GM12873 (cell line): ENCODE measurements around the gene PEX3.
A peak's percentile ranks its signal among the peaks of the same experiment; 100 is the strongest.

Experiments used
- CTCF ChIP-seq: IDR thresholded peaks from 2 replicates; pipeline ENCODE4 v1.5.1; 2012; ENCODE audit warnings: low read depth, mild to moderate bottlenecking, moderate library complexity, low read length, control low read depth; ENCODE audit not compliant: insufficient read depth; ENCODE audit errors: missing control alignments

Gene PEX3

GRCh38 chr6:143408151-143408786, 42.3 kb upstream of the PEX3 start:
- no peak for TF ChIP-seq CTCF

DNA sequence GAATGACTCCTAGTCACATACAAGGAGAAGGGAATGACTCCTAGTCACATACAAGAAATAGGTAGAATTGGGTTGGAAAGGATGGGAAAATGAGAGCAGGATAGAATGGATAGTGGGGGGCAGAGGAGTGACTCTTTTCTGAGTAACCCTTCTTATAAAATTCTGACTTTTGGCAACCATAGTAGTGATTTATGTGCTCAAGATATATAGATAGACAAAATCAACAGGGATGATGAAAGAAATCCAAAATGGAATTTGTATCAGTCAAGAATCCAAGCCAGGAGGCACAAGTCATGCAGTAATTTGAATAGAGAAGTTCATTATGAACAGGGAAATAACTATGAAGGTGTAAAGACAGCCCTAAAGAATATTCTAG, 41.8 kb upstream of the PEX3 start:
- TF ChIP-seq CTCF = no peak

- no peak for TF ChIP-seq CTCF
These were observed 39.7 kb upstream of the PEX3 start for GRCh38 chr6:143410859-143411270.

DNA sequence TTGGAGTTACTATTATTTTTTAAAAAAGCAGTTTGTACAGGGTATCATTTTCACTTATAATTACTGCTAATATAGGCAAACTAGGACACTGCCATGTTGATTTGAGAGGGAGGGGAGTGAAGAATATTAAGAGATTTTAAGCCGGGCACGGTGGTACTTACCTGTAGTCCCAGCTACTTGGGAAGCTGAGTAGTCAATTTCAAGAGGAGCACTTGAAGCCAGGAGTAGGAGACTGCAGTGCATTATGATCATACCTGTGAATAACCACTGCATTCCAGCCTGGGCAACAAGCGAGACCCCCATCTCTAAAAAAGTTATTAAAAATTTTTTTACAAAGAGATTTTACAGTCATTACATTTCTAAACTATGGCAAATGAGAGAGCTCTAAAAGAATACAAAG, 35.8 kb upstream of the PEX3 start:
- no peak for TF ChIP-seq CTCF

DNA sequence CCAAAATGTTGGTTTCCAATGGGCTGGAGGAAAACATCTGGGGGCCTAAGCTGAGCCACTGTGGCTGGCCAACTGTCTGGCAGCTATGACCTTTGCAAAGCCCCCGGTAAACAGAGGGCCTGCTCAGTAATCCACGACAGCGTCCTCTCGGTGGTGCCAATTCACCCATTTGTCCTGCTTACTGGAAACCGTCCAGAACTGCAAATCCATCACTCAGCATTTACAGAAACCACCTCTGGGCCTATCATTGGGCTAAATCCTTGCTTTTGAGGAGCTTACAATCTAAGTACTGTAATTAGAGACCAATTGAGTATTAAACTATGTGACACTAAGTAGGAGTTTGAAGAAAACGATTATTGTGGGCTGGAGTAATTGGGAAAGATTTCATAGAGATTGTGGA, 31.1 kb upstream of the PEX3 start:
- no peak for TF ChIP-seq CTCF

DNA sequence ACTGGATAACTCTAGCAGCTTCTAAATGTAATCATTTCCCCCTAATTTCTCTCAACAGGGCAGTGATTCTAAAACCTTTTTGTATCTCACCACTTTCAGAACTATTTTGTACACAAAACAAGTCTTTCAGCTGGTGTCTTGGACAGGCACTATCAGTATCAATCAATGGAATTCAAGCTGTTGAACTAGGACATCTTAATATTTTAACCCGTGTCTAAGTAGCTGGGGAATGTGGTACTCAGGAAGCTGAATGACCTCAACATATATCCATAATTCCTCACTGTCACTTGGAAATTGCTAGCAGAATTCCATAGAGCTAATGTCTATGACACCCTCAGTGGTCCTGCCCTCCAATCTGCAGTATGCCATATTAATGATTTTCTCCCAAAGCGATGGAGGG, 24.6 kb upstream of the PEX3 start:
- no peak for TF ChIP-seq CTCF

DNA sequence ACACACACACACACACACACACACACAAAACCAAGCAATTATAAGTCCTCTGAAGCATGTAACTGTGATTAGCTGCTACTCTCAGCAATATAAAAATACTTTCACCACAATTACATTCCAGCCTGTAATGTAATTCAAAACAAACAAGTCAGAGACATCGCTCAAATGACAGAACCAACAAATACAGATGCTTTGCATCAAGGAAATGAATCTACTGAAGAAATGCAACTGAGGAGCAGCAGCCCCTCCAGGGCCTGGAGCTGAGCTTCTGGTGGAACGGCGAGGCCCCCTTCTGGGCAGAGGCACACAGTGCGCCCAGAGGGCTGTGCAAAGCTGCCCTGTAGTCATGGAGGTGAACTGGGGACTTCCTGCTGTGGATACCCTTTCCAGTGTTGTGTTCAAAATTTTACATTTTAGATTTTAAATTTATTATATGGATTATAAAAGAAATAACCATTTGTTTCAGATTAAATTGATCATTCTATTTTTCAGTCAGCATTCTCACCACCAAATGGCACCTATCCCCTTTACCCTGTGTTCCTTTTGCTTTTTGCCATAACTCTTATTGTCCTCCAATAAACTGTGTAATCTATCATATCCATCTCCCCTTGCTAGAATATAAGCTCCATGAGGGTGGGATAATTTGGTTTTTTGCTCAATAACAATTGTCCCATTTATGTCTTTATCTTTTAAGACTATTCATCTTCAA, 23.3 kb upstream of the PEX3 start:
- peak; percentile 97 for TF ChIP-seq CTCF
